HS-27A (cell line): ENCODE measurements around the gene SCAPER.

Experiments
- DNase-seq: peaks from one replicate; pipeline ENCODE4 v3.0.0-alpha.2; 2012; ENCODE audit warnings: low read depth, missing footprints

SCAPER gene

DNA sequence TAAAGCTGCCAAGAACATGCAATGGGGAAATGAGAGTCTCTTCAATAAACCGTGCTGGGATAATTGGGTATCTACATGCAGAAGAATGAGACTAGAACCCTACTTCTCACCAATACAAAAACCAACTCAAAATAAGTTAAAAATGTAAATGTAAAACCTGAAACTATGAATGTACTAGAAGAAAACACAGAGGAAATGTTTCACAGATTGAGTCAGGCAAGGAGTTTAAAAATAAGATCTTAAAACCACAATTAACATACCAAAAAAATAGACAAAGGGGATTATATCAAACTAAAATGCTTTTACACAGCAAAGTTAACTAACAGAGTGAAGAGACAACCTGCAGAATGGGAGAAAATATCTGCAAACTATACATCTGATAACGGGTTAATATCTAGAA is 478.2 kb downstream of the SCAPER start:
- no peak for DNase-seq

GRCh38 chr15:76418352-76419140 is 486.6 kb downstream of the SCAPER start:
- no peak for DNase-seq

DNA sequence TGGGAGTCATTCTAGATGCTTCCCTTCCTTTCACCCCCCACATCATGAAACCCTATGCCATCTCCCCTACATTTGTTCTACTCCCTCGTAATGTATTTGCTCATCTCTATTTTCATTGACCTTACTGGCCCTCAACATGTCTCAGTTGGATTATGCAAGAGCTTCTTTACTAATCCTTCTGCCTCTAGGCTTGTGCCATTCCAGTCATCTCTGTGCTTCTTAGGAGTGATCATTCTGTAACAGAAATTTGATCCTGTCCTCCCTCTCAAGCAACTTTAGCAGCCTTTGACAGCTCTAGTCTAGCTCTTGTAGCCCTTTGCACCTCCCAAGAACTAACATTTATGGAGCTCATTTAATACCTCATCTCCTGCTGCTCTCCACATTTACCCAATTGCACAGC is 503.9 kb downstream of the SCAPER start:
- DNase-seq: no peak

- no peak for DNase-seq
Observed at GRCh38 chr15:76398317-76399104, 506.6 kb downstream of the SCAPER start.

- no peak for DNase-seq
Observed at GRCh38 chr15:76393614-76394013, 511.5 kb downstream of the SCAPER start.

GRCh38 chr15:76391847-76392246 is 513.3 kb downstream of the SCAPER start:
- DNase-seq: no peak

DNA sequence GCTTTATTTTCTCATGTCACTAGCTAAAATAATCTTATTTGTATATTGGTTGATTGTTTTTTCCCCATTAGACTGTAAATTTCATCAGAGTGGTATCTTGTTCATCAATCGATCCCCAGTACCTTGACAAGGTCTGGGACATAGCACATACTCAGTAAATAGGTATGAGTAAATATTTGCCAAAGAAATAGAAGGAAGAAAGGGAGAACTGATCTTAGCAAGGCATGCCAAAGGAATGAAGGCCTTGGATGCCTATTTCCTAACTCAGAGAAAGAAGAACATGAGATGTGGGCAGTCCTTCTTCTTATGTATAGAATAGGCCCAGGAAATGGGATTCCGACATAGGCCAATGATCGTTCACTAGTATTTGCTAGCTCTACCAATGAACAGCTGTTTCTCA is 513.8 kb downstream of the SCAPER start:
- no peak for DNase-seq

DNA sequence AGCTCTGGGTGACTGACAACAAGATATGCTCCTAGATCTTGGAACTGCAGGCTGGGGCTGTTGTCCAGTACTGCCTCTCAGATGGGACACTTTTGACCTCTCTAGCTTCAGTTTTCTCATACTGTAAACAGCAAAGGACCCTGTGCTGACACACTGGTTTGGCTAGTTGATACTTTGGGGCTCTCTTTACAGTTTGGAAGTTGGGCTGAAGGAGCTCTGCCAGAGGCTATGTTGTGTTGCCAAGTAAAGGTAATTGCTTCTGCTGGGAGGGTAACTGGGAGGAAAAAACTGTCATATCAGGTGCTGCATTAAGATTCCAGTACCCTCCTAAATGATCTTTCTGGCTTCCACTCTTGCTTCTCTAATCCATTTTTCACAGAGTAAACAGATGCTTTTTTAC is 514.6 kb downstream of the SCAPER start:
- no peak for DNase-seq

- DNase-seq: no peak
Observed at GRCh38 chr15:76386926-76387325, 518.2 kb downstream of the SCAPER start.

DNA sequence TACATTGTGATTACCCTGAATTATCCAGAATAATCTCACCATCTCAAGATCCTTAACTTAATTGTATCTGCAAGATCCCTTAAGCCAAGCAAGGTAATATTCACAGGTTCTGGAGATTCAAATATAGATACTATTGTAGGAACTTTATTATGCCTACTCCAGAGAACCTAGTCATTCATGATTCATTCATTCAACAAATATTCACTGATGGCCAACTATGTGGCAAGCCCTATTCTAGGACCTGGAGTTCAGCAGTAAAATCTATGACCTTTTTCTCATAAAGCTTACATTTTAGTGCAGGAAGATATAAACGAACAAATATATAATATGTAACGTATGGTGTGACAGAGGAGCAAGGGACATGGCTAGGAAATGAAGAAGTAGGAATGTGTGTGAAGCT is 519.0 kb downstream of the SCAPER start:
- no peak for DNase-seq

GRCh38 chr15:76384409-76384808 is 520.7 kb downstream of the SCAPER start:
- no peak for DNase-seq

- no peak for DNase-seq
Observed at GRCh38 chr15:76382987-76383728, 522.0 kb downstream of the SCAPER start.

- no peak for DNase-seq
Observed at GRCh38 chr15:76381366-76381765, 523.8 kb downstream of the SCAPER start.

GRCh38 chr15:76380249-76380648 is 524.9 kb downstream of the SCAPER start:
- DNase-seq: no peak

DNA sequence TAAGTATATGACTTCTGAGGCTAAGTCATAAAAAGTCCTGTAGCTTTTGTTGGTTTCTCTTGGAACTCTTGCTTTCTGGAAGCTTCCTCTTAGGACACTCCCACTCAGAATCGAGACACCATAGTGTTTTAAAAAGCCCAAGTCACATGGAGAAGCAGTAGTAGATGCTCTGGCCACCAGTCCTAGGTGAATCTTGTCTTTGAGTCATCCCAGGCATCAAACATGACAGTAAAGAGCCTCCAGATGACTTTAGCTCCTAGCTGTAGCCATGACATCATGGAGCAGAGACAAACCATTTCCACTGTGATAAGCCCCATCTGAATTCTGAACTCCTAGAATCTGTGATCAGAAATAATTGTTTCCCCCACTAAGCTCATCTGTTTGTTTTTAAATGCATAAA is 526.4 kb downstream of the SCAPER start:
- DNase-seq: no peak

DNA sequence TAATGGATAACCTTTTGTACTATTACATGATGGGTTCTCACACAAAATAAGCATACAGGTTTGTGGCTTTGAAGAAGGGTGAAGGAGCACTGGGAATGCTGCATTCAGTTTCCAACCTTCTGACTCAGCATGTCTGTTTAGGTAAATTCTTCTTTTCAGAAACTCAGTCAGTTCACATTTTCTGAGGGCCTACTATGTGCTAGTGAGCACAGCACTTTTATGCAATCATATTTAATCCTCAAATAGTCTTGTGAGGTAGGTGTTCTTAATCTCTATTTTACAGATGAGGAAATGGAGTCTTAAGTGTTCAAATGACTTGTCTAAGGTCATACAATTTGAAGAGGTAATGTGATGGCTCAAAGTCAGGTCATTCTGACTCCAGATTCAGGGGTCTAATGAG is 527.4 kb downstream of the SCAPER start:
- DNase-seq: no peak

GRCh38 chr15:76377217-76377616 is 527.9 kb downstream of the SCAPER start:
- DNase-seq: no peak

- no peak for DNase-seq
Observed at GRCh38 chr15:76376816-76377215, 528.3 kb downstream of the SCAPER start.

DNA sequence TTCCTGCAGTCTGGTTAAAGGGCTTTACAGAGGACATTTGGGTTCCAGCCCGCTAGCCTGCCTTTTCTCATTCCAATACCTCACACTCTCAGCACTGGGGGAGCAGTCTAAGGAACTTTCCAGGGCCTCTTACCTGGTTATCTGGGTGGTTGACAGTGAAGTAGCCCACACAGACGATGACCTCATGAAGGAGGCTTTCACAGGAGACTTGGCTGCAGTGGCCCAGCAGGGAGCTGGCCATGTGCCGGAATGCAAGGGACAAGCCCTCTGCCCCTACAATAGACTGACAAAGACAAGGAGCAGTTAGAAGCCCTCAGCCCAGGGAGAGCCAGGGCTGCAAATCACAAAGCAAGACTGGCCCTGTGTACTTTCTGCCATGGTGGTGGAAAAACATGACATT is 529.1 kb downstream of the SCAPER start:
- DNase-seq: no peak

DNA sequence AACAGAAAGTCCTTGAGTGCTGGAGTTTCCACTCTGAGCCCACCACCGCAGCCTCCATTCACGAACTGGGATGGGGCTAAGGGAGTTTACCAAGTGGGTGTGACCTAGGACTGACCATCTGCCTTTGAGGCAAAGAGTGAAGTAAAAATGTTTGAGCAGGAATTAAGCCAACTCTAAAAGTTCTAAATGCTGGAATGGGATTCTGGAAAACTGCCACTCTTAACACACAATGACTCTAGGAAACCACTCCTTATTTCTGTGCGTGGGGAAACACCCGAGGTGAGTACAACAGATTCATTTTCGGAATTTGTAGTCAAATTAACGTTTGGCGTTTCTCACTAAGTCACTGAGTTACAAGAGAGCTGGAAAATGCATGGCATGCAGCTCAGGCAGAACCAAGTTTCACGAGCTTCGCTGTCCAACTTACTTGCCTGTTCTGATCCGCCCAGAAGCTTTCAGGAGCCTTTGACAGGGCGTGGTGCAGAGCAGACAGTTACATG is 537.0 kb downstream of the SCAPER start:
- no peak for DNase-seq

DNA sequence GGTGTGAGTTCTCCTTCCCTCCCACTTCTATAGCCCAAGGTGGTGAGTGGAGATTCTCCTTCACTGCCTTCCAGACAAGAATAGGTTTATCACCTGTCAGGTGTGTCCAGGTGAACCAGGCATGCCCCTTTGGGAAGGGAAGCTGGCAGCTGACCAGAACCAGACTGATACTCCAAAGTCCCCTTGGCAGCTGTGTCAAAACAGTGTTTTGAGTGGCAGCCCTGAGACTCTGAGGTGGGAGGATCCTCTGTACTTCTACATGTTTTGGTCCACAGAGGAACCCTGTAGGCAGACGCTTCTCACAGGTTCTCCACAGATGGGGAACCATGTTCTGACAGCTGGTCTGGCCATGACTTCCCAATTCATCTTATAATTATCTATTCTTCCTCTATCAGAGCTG is 538.4 kb downstream of the SCAPER start:
- DNase-seq: no peak

- no peak for DNase-seq
Observed at GRCh38 chr15:76363251-76363650, 541.9 kb downstream of the SCAPER start.

DNA sequence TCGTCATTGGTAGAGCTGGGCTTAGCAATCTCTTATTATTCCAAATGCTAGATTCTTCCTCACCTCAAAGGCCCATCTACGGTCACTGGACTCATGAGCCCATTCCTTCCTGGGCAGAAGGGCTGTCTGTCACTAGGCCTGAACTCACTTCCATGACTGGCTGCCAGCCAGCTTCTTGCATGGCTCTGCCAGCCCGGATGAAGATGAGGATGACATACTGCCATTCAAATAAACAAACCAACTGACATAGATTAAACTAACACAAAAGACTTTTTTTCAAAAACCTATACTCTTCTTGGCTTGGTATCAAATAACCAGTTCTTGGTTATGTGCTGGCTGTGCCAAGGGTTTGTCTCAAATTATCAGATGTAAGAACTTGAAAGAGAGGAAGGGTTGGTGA is 544.7 kb downstream of the SCAPER start:
- no peak for DNase-seq
